ENCODE data around the gene INSYN2B.

DNA sequence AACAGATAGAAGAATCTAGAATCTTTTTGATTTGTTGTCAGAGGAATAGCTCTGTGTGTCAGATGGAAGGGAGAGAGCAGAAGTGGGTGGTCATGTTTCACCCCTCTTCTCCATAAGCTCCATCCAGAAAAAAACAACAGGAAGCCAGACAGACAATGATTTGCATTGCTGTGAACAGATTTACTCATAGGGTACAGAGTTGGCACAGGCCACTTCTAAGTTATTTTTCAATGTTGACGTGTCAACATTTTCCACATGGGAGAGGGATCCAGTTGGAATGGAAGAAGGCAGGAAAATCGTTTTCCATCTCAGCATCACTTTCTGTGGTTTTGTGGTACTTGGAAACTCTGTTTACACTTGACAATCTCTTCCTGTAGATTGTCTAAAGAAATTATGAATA, 86.7 kb downstream of the INSYN2B start:
- TF ChIP-seq, protein P1, sequence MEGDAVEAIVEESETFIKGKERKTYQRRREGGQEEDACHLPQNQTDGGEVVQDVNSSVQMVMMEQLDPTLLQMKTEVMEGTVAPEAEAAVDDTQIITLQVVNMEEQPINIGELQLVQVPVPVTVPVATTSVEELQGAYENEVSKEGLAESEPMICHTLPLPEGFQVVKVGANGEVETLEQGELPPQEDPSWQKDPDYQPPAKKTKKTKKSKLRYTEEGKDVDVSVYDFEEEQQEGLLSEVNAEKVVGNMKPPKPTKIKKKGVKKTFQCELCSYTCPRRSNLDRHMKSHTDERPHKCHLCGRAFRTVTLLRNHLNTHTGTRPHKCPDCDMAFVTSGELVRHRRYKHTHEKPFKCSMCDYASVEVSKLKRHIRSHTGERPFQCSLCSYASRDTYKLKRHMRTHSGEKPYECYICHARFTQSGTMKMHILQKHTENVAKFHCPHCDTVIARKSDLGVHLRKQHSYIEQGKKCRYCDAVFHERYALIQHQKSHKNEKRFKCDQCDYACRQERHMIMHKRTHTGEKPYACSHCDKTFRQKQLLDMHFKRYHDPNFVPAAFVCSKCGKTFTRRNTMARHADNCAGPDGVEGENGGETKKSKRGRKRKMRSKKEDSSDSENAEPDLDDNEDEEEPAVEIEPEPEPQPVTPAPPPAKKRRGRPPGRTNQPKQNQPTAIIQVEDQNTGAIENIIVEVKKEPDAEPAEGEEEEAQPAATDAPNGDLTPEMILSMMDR (IDR thresholded peaks at IDR 0.05; ENCODE audit: low read length): no peak
- TF ChIP-seq EZH2 (optimal IDR thresholded peaks at IDR 0.05; ENCODE audit: low read depth, low read length) (no peak), EZH2phosphoT487 (IDR thresholded peaks at IDR 0.05; ENCODE audit: low read length) (no peak)
